K562 (cell line): ENCODE data around the gene ANKRD16. TPM values are rescaled to one million over a fixed set of nuclear protein-coding genes. Genes with fewer than 3 reads are reported as not detected.
"Not testable (repeated sequence)": the region's sequence is repeated elsewhere in the genome, so short reads cannot be mapped to it uniquely, and the experiment has no call there.

Experiments
- ATAC-seq: fragments of 200-7000 bp; cut with Tn5 transposase; 3 replicates; pipeline ENCODE4 v1.9.1; 2020; ENCODE audit warnings: moderate library complexity
- BruUV-seq: library from RNA; stranded (reverse); fragments of 400-500 nt; replicated peaks from 2 replicates; lab custom pipeline; 2021; lab: Mats Ljungman, UMichigan
- CTCF ChIA-PET: fragments of 300-600 bp; formaldehyde crosslinking; extraction: SDS; loops from one replicate; lab custom pipeline; 2021; ENCODE audit warnings: low intra/inter-chr PET ratio; lab: Yijun Ruan, JAX
- POLR2A ChIA-PET: fragments of 300-600, 350-650 bp; sonication (Branson Sonifier 250); formaldehyde crosslinking; extraction: SDS; loops from one replicate; lab custom pipeline; 2021; ENCODE audit warnings: antibody characterized with exemption, inconsistent platforms; lab: Yijun Ruan, JAX
- DNase-seq, 4 experiments: peaks; one replicate each; pipeline versions ENCODE4 v3.0.0 to v3.0.0-alpha.2; 2011 to 2018; ENCODE audit warnings: low spot score in 3 of 4, mixed read lengths in 3 of 4; ENCODE audit errors: extremely low read depth in 1 of 4
- FAIRE-seq: peaks from 2 replicates; lab custom pipeline; 2011; peaks lifted over from hg19 to GRCh38; lab: Jason Lieb, UNC
- H2AFZ ChIP-seq: 2 replicates; pipeline ENCODE4 v1.6.0; 2011; ENCODE audit warnings: low read depth, low read length, control low read depth, inconsistent platforms
- H3K27ac ChIP-seq: fragments of 200-600 bp; 3 replicates; pipeline ENCODE4 v1.8.0; 2011; ENCODE audit warnings: low read depth, mild to moderate bottlenecking, control low read depth, inconsistent platforms, low read length, moderate library complexity, mixed read lengths; ENCODE audit errors: extremely low read depth
- H3K27me3 ChIP-seq, 2 experiments: fragments of 300-600 bp in 1 of 2; 2 replicates in 1 of 2; 3 replicates in 1 of 2; pipeline versions ENCODE4 v1.6.0 to v1.8.0; 2011; ENCODE audit warnings: inconsistent platforms in 2 of 2, low read length in 2 of 2, mild to moderate bottlenecking in 1 of 2, mixed read lengths in 1 of 2, moderate library complexity in 1 of 2; ENCODE audit not compliant: control insufficient read depth in 2 of 2, insufficient read depth in 2 of 2
- H3K36me3 ChIP-seq: fragments of 300-600 bp; 3 replicates; pipeline ENCODE4 v1.8.0; 2011; ENCODE audit warnings: mild to moderate bottlenecking, low read length, inconsistent platforms; ENCODE audit not compliant: control insufficient read depth, insufficient read depth
- H3K4me1 ChIP-seq, 2 experiments: fragments of 200-600 bp in 1 of 2; replicated peaks in 1 of 2; 2 replicates in 1 of 2; 3 replicates in 1 of 2; pipeline versions ENCODE4 v1.5.1 to v1.8.0; 2011; ENCODE audit warnings: inconsistent platforms in 2 of 2, low read length in 2 of 2, mild to moderate bottlenecking in 1 of 2, mixed read lengths in 1 of 2, moderate library complexity in 1 of 2; ENCODE audit not compliant: control insufficient read depth in 2 of 2, insufficient read depth in 2 of 2
- H3K4me2 ChIP-seq: 2 replicates; pipeline ENCODE4 v1.6.1; 2011; ENCODE audit warnings: low read length, control low read depth, inconsistent platforms, mixed read lengths; ENCODE audit not compliant: insufficient read depth
- H3K4me3 ChIP-seq: fragments of 200-600 bp; sonication (generic), shearing (Covaris generic); 2 replicates; pipeline ENCODE4 v1.5.1; 2016; ENCODE audit warnings: control low read depth, inconsistent platforms
- H3K79me2 ChIP-seq: fragments of 200-600 bp; 3 replicates; pipeline ENCODE4 v1.8.0; 2011; ENCODE audit warnings: low read length, inconsistent platforms; ENCODE audit not compliant: control insufficient read depth, insufficient read depth
- H3K9ac ChIP-seq, 2 experiments: 2 replicates each; pipeline versions ENCODE4 v1.6.0 to v1.6.1; 2011; ENCODE audit warnings: low read depth in 2 of 2, low read length in 2 of 2, control low read depth in 1 of 2, inconsistent platforms in 1 of 2, mild to moderate bottlenecking in 1 of 2, mixed read lengths in 1 of 2; ENCODE audit not compliant: insufficient read depth in 1 of 2
- H3K9me1 ChIP-seq: one replicate; pipeline ENCODE4 v1.6.0; 2011; ENCODE audit warnings: inconsistent platforms, mild to moderate bottlenecking, low read length, moderate library complexity; ENCODE audit not compliant: control insufficient read depth, insufficient read depth
- H3K9me3 ChIP-seq: replicated peaks from 2 replicates; pipeline ENCODE4 v1.5.1; 2011; ENCODE audit warnings: low read depth, low read length, inconsistent platforms; ENCODE audit not compliant: control insufficient read depth, insufficient read depth
- H4K20me1 ChIP-seq: replicated peaks from 2 replicates; pipeline ENCODE4 v1.6.1; 2011; ENCODE audit warnings: low read length, inconsistent platforms, mixed read lengths; ENCODE audit not compliant: control insufficient read depth, insufficient read depth
- BRD9 ChIP-seq: fragments of 450-650 bp; IDR thresholded peaks from 2 replicates; pipeline ENCODE4 v1.6.1; 2018; ENCODE audit warnings: low read depth; ENCODE audit not compliant: partially characterized antibody
- CC2D1A ChIP-seq: fragments of 450-650 bp; IDR thresholded peaks from 2 replicates; pipeline ENCODE4 v1.6.1; 2017; ENCODE audit warnings: mild to moderate bottlenecking
- DPF2 ChIP-seq: fragments of 450-650 bp; IDR thresholded peaks from 2 replicates; pipeline ENCODE4 v1.6.1; 2016
- HLTF ChIP-seq: fragments of 450-650 bp; IDR thresholded peaks from 2 replicates; pipeline ENCODE4 v1.6.1; 2016
- MLLT1 ChIP-seq, 2 experiments: fragments of 450-650 bp; IDR thresholded peaks; 2 replicates each; pipeline ENCODE4 v1.6.1; 2016
- PHB2 ChIP-seq: fragments of 450-650 bp; IDR thresholded peaks from 2 replicates; pipeline ENCODE4 v1.6.1; 2017; ENCODE audit warnings: low read depth
- ZNF512 ChIP-seq: IDR thresholded peaks from 2 replicates; pipeline ENCODE4 v1.6.1; 2016; ENCODE audit warnings: missing genetic modification characterization, missing compliant biosample characterization
- WGBS: fragments of 100-300 bp; shearing (Covaris generic); methylation state at CpG from one replicate; pipeline ENCODE4 v1.1.6; 2016; ENCODE audit warnings: low coverage, mixed read lengths; ENCODE audit not compliant: insufficient coverage; ENCODE audit errors: missing lambda C conversion rate; 5-methylcytosine and 5-hydroxymethylcytosine counted together
- in situ Hi-C: fragments of 300-500 bp; cut with MboI; formaldehyde crosslinking; loops from 4 replicates; pipeline ENCODE4 v1.15.0; 2018; ENCODE audit warnings: inconsistent platforms, mixed read lengths
- intact Hi-C: fragments of 100-400 bp; cut with micrococcal nuclease; formaldehyde crosslinking; loops from 2 replicates; pipeline ENCODE4 v1.14.2; 2022
- polyA plus RNA-seq, 8 experiments: library from polyadenylated mRNA; depleted of rRNA in 4 of 8; stranded (reverse) in 5 of 8; unstranded in 3 of 8; fragments of >200 nt; fragmentation: Nextera tagmentation in 2 of 8; fragmentation: Illumina TruSeq in 1 of 8; extraction: Ambion mirVana in 2 of 8; extraction: Trizol in 1 of 8; gene quantifications; 2 replicates each; pipeline versions ENCODE4 v1.2.1 to v1.2.3, GENCODE V29; 2011 to 2014; ENCODE audit warnings: inconsistent platforms in 1 of 8, missing spikeins in 1 of 8
- total RNA-seq, 7 experiments: library from RNA; depleted of rRNA in 6 of 7; stranded (reverse); fragments of >200 nt in 6 of 7; fragmentation: Illumina TruSeq in 2 of 7; extraction: Trizol in 2 of 7; gene quantifications; 2 replicates each; pipeline versions ENCODE4 v1.2.1 to v1.2.3, GENCODE V29; 2011 to 2021; ENCODE audit warnings: low replicate concordance in 1 of 7

The ANKRD16 gene
- total and polyA plus RNA-seq, 9 of the 15 experiments (the other 6 are each of a cell fraction or from before 2014, with no cell fraction given): 1.5 to 16.0 (median 9.5) TPM

DNA sequence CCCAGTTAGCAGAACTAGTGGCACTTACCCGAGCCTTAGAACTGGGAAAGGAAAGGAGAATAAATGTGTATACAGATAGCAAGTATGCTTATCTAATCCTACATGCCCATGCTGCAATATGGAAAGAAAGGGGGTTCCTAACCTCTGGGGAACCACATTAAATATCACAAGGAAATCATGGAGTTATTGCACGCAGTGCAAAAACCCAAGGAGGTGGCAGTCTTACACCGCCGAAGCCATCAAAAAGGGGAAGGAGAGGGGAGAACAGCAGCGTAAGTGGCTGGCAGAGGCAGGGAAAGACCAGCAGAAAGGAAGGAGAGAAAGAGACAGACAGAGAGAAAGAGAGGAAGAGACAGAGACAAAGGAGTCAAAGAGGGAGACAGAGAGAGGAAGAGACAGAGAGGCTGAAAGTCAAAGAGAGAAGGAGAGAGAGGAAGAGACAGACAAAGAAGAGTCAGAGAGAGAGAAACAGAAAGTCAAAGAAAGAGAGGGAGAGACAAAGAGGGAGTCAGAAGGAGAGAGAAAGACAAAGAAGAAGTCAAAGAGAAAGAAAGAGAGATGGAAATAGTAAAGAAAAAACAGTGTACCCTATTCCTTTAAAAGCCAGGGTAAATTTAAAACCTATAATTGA lies 23.1 kb downstream of the ANKRD16 start:
- 50% methylated on average over 2 of the region's 5 CpGs for WGBS
- H3K4me2 ChIP-seq, H3K36me3 ChIP-seq, CTCF ChIA-PET, H3K4me3 ChIP-seq, H3K9ac ChIP-seq, H3K4me1 ChIP-seq, DNase-seq, H2AFZ ChIP-seq, H3K79me2 ChIP-seq, FAIRE-seq, H3K27me3 ChIP-seq, BruUV-seq, H3K9me1 ChIP-seq, in situ Hi-C loops, H3K9me3 ChIP-seq, ATAC-seq, intact Hi-C loops, POLR2A ChIA-PET, H3K27ac ChIP-seq, H4K20me1 ChIP-seq: not testable (repeated sequence)
- peak; percentile 80 for TF ChIP-seq ZNF512 (tag)
- TF ChIP-seq CC2D1A: 0 out of 2 replicates have a peak, but pooled peaks have one; percentile 20
- peak; percentile 38; the same call in 1 of the 2 replicates for TF ChIP-seq PHB2
- TF ChIP-seq HLTF: 0 out of 2 replicates have a peak, but pooled peaks have one; percentile 24
- TF ChIP-seq BRD9: peak; percentile 43
- 0 out of 2 replicates have a peak, but pooled peaks have one; percentile 18 for TF ChIP-seq DPF2
- 0 out of 4 replicates have a peak, but pooled peaks of 1 of the 2 experiments have one; percentile 33 for TF ChIP-seq MLLT1 (IDR thresholded peaks at IDR 0.05)
